T47D (cell line): ENCODE data around the gene EMSY.
"Not testable (repeated sequence)": the region's sequence is repeated elsewhere in the genome, so short reads cannot be mapped to it uniquely, and the experiment has no call there.

ENCODE experiments used
- DNase-seq, 2 experiments: peaks; one replicate each; pipeline versions ENCODE4 v3.0.0 to v3.0.0-alpha.2; 2011 to 2012; ENCODE audit warnings: low read depth in 1 of 2, low spot score in 1 of 2
- JUND ChIP-seq: IDR thresholded peaks from 2 replicates; pipeline ENCODE4 v1.6.1; 2012; ENCODE audit warnings: low read depth
- in situ Hi-C: cut with HindIII; loops from 2 replicates; pipeline ENCODE4 v1.10.0; 2016; ENCODE audit warnings: low sequenced_read_pairs, low pct_unique_long_range_greater_than_20kb

EMSY gene

GRCh38 chr11:76589964-76590950 is 145.4 kb downstream of the EMSY start:
- in situ Hi-C loops, result no loop called here
- TF ChIP-seq JUND, result no peak
- no peak for DNase-seq

GRCh38 chr11:76591416-76591815 is 146.6 kb downstream of the EMSY start:
- in situ Hi-C loops, result no loop called here
- DNase-seq, result no peak
- TF ChIP-seq JUND, result no peak

DNA sequence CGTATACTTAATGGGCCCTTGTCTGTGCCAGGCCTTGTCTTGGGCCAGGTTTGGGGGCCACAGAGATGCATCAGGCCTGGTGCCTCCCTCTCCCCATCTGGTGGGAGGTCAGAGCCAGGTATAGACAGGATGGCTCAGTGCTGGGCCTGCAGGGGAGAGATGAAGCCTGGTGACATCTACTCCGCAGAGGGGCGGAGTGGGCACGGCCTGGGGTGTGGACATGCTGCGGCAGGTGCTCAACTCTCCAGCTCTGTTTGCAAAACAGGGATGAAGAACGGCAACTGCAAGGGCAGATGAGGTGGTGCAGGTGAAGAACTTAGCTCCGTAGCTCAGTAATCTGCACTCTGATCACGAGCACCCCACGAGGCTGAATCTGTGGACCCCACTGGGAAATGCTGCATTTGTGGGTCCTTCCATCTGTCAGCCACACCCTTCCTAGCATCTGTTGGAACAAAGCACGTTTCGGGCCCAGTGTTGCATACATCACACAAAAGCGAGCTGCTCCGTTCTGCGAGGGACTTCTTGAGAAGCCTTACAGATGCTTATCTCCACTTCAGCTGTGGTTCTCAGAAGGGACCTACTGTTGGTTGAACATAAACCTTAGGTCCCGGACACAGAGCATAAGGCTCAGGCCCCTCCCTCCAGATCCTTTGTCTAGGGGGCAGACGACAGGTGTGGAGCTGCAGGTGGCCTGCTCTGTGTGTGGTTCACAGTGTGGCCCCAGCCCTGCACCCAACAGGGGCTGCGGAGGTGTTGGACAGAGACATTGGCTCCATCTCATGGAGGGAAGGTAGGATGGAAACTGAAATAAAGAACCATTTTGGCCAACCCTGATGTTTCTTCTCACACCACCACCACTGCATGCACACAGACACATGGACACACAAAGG is 147.5 kb downstream of the EMSY start:
- no peak for TF ChIP-seq JUND
- no peak for DNase-seq
- in situ Hi-C loops, result no loop called here

DNA sequence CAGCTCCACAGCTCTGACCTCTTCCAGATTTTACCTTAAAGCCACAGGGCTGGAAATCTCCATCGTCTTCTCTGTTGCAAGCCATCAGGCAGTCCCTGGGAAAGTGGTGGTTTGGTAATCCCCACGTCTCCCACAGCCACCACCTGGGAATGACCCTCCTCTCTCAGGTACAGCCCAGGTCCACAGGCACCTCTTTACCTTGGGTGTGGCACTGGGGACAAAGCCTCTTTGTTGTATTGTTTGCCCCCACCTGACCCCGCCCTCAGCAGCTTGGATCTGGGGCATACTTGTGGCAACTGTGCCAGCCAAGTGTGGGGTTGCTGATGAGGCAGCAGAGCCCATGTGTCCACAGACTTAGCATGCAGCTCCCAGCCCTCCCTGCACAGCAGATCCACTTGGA is 148.1 kb downstream of the EMSY start:
- in situ Hi-C loops, result no loop called here
- no peak for TF ChIP-seq JUND
- DNase-seq, result no peak

- in situ Hi-C loops, DNase-seq: not testable (repeated sequence)
Measured at GRCh38 chr11:76595091-76595490, 150.3 kb downstream of the EMSY start.

DNA sequence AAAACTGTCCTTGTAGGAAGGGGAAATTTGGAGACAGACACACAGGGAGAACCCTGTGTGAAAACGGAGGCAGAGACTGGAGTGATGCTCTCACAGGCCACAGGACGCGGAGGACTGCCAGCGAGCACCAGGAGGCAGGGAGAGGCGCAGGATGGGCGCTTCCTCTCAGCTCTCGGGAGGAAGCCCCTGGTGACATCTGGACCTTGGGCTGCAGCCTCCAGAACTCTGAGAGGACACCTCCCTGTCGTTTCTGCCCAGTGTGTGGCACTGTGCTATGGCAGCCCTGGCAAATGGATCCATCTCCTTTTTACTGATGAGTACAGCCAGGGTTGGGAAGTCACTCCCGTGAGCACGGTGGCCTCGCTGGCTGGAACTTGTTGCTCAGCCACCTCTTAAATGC is 151.8 kb downstream of the EMSY start:
- TF ChIP-seq JUND, result no peak
- no peak for DNase-seq
- in situ Hi-C loops, result no loop called here

DNA sequence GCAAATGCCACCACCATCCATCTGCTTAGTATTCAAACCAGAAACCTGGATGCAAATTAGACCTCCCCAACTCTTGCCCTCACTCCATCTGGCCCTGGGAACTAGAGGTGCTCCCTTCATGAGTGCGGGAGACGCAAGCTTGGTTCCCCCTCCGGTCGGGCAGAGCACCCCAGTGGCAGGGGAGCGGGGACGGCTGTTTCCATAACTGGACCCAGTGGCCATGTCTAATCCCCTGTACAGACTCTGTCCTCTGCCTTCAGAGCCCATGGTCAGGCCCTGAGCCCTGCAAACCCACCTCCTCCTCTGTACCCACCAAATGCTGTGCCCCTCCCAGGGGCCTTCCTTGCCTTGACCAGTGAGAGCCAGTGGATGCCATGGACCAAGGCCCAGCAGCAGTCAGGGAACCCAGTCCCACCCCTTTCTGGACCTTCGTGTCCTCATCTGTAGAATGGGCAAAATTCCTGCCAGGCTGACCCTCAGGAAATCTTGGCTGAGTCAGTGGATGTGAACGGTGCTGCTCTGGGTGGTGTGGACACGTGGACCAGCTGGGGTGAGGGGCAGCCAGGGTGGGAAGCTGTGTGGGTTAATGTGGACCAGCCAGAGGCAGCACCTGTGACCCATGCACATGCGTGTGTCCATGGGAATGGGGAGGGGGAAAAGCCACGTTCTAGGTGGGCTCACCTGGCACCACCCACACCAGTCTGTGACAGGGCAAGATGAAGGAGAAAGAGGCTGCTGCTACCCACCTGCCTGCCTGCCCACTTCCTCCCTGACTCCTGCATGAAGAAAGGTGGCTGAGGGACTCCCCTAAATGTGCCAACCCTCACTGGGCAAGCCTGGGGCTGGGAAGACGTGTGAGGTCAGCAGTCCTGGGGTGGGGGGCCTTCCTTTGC is 153.0 kb downstream of the EMSY start:
- no peak for DNase-seq
- no peak for TF ChIP-seq JUND
- in situ Hi-C loops, result no loop called here

GRCh38 chr11:76598426-76598839 is 153.6 kb downstream of the EMSY start:
- in situ Hi-C loops, result no loop called here
- peak; percentile 60 to 68 for DNase-seq
- TF ChIP-seq JUND, result no peak

- TF ChIP-seq JUND, result no peak
- DNase-seq, result no peak
- in situ Hi-C loops, result no loop called here
Measured at GRCh38 chr11:76599041-76600013, 154.5 kb downstream of the EMSY start.

DNA sequence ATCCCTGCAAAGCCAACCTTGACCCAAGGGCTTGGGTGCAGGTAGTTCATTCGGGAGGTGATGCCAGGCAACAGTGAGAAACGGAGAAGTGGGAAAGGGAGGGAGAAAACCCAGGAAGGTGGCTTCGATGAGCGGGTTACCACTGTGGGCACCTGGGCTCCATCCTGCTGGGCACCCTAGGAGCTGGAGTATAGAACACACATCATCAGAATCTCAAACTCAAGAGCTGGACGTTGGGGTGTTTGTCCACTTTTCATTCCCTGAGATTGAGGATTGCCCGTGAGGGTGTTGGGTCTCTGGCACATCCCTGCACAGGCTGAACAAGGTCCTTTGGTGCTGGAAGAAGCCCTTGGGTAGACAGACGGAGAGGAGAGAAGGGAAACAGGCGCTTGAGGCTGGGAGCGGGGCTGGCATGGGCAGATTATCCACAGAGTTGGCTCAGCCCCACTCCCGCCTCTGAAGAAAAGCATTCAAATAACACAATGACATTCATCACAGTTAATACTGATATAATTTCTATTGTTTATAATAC is 155.4 kb downstream of the EMSY start:
- in situ Hi-C loops, result no loop called here
- TF ChIP-seq JUND, result no peak

GRCh38 chr11:76601272-76601671 is 156.5 kb downstream of the EMSY start:
- in situ Hi-C loops, result no loop called here
- DNase-seq, result no peak
- TF ChIP-seq JUND, result no peak

More for the DNA sequence above, 155.4 kb downstream of the EMSY start:
- DNase-seq, result no peak
